ENCODE measurements around the gene DGCR6L. TPM values are rescaled to one million over a fixed set of nuclear protein-coding genes. Genes with fewer than 3 reads are reported as not detected.
"Not testable (repeated sequence)": the region's sequence is repeated elsewhere in the genome, so short reads cannot be mapped to it uniquely, and the experiment has no call there.

The DGCR6L gene
- total RNA-seq, 2 experiments from 2014 or later, result 40.4 to 41.2 TPM

DNA sequence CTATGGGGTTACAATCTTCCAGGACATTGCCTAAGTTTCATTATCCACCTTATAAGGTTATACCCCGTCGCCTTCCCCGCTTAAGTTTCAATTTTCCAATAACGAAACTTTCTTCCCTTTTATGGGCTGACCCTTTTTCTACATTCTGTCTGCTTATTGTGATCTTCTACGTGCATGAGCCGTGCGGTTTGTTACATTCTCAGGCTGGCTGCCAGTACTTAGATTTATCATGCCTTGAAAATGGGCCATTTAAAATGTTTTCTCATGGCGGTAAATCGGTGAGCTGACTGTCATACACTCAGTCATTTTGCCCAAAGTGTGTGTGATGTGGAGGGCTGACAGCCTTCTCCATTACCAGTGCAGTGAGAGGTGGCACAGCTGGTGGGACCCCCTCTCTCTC, 23.3 kb downstream of the DGCR6L start:
- ChIA-PET CTCF (no interaction called here), POLR2A (no interaction called here)

DNA sequence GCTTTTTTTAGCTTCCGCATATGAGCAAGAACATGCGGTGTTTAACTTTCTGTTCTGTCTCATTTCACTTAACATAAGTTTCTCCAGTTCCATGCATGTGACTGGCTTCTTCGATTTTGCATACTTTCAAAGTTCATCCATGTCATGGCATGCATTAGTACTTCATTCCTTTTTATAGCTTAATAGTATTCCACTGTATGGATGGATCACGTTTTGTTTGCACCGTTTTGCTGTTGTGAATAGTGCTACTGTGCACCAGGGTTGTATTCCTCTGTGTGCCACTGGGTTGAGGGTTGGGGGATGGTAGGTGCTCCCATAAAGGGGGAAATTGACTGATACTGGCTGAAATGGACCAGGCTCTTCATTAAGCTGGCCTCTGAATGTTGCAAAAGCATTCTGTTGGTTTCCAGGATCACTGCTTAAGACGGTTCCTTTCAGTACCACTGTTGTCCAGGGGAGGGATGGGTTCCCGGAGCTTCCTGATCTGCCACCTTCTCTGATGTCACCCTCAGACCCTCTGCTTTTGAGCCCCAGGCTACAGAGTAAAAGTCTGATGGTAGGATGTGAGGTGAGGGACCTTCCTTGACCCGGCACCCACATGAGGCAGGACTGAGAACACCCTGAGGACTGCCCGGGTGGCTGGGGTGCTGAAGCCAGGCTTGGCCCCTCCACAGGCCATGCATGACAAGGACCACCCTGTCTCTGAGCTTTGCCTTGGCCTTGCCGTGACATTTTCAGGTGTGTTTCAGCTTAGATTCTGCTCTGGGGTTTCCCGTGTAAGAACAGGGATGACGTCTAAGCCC, 24.4 kb downstream of the DGCR6L start:
- CTCF ChIA-PET, result interaction anchor here (1.1 to 1.5 kb wide), 2 partner anchors 99 to 139 kb away, joined by 3 to 5 read pairs; partner anchors contain the start of gene ZNF74
- POLR2A ChIA-PET, result no interaction called here

DNA sequence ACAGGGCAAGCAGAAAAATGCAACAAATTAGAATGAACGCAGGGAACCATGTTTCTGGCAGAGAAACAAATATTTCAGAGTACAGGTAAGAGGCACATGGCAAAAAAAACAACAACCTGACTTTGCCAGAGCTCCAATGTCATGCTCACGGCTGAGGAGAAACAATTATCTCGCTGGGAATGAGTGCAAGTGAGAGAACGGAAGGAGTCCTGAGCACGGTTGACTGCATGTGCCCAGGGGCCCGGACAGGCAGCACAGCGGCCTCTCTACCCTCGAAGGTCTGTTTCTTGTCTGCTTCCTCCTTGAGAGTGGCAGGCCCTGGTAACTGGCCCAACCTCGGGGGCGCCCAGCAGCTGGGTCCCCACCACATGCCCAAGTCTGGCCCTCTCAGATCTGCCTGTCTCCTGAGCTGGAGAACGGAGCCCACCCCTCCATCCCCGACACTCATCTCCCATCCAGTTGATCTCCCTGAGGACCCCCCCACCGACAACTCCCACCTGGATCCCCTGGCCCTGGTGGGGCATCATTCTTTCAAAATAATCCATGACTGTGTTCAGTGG, 27.1 kb downstream of the DGCR6L start:
- POLR2A ChIA-PET, result no interaction called here
- CTCF ChIA-PET, result no interaction called here

DNA sequence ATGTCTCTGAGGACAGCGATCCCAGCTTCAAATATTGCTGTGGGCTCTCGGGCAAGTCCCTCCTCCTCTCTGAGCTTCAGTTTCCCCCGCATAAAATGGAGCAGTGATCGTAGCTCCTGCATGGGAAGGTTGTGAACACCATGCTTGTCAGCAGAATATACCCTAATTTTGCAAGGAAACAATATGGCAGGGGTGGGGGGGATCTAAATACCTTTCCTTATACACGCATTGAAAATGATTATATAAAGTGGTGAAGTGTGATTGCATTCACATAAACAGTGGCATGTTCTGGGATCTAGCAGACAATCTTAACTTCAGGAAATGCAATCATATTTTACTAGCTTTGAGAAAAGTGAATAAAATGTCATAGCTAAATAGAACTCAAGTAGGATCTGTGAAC, 27.8 kb downstream of the DGCR6L start:
- POLR2A ChIA-PET, result interaction anchor here (0.7 kb wide), 1 partner anchor 289 kb away, joined by 4 read pairs; no protein-coding TSS in a partner anchor
- CTCF ChIA-PET, result interaction anchor here (1.0 to 2.7 kb wide), 2 partner anchors 116 to 135 kb away, joined by 3 to 8 read pairs; no protein-coding TSS in a partner anchor

DNA sequence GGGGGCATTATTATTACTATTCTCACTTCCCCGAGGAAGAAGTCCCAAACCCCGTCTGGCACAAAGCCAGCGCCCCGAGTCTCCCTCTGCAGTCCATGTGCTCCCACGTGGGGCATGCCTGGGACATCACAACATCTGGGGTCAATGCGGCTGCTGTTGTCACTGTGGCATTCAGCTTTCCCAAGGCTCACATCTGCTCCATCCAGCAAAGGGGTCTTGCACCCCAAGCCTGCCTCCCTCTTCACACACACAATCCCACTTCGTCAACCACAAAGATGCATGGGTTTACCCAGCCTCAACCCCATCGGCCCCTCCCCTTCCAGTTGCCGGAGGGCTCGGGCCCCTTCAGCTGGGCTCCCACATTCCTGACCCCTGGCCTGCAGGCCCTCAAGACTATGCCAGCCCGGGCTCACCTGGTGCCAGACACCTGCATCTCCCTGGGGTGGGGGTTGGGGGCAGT, 28.2 kb downstream of the DGCR6L start:
- POLR2A ChIA-PET, result interaction anchor here (0.7 kb wide), 1 partner anchor 289 kb away, joined by 4 read pairs; no protein-coding TSS in a partner anchor
- CTCF ChIA-PET, result interaction anchor here (1.0 to 2.7 kb wide), 2 partner anchors 116 to 135 kb away, joined by 3 to 8 read pairs; no protein-coding TSS in a partner anchor

DNA sequence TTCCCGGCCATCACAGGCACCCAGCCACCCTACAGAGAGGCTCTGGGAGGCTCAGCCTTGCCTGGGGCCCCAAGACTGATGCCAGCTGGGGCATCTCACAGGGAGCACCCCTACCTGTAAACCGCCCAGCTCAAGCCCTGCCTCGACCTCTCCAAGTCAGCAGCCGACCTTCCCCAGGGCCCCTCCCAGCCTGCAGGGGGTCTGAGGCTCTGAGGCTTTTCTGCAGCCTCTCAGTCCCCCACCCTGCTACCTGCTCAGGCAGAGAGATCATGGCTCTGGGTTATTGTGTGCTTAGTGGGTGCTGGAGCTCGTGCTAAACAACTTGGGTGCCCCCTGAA, 28.6 kb downstream of the DGCR6L start:
- POLR2A ChIA-PET, result no interaction called here
- CTCF ChIA-PET, result interaction anchor here (1.0 to 2.7 kb wide), 2 partner anchors 115 to 134 kb away, joined by 3 to 8 read pairs; no protein-coding TSS in a partner anchor

DNA sequence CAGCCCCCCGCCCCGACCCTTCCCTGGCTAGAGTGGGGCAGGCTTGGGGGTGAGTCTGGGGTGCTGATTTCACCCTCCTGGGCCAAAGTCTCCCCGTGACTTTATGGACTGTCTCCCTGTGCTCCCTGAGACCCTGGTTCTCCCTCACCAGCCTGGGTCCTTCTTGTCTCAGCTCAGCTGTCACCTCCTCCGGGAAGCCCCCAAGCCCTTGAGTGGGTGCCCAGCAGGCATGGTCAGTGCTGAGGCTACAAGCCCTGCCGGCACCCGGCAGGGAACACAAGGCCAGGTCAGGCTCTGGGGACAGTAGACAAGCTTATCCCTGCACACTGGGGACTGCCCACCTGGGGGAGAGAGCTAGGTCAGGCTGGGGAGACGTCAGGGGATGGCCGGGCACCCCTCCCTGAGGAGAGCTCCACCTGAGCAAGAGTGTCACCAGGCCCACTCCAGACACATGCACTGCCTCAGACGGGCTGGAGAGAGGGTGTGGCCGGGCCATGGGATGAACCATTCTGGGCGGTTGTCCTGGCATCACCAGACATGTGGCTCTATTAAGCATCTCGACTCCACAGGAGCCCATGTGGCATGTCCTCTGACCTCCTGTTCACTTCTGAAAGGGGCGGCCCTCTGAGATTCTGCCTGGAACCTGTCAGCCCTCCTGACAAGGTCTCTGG, 29.1 kb downstream of the DGCR6L start:
- POLR2A ChIA-PET, result no interaction called here
- CTCF ChIA-PET, result interaction anchor here (2.7 kb wide), 1 partner anchor 134 kb away, joined by 8 read pairs; no protein-coding TSS in a partner anchor

DNA sequence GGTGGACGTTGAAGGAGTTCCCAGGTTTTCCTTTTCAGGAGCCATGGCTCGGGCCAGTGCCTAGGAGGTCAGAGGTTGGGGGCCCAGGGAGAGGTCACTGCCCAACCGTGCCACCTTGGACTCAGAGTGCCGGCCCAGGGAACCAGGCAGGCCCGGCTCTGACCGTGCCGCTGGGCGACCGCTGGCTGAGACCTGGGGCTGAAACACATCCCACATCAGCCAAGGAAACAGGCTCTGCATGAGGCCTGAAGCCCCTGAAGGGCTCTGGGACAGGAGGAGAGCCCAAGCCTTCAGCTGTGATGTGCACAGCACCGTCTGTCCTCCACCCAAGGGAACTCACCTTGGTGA, 29.8 kb downstream of the DGCR6L start:
- POLR2A ChIA-PET, result no interaction called here
- CTCF ChIA-PET, result interaction anchor here (2.7 kb wide), 1 partner anchor 133 kb away, joined by 8 read pairs; no protein-coding TSS in a partner anchor

DNA sequence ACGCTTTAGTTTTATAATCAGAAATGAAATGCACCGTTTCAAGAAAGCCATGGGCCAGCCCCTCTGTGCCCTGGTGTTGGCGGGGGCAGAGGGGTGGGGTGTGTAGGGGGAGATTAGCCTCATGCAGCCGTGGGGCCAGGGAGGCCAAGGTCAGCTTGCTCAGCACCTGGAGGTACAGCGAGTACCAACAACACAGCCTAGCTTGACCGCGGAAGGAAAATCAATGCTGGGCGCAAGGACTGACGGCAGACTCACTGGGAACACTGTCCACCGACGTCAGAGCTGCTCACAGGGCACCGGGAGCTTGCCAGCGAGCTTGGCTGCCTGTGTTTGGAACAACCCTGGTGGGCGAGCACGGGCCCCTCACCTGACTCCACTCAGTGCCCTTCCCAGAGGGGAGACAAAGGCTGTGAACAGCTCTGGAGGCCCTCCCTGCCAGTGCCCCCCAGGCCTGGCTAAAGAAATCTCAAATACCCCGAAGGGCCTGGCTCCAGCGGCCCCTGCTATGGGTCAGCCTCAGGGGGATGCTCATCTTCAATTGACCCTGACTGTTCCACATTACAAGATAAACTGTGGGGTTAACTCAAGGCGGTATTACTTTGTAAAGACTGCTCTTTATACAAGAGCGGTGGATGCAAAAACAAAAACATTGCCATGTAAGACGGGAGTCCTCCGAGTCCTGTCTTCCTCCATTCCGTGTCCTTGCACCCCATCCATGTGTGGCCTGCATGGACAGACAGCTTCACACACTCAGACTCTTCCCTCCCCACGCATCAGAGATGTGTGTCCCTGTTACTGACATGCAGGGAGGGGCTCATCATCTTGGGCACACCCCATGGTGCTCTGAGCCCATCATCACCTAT, 30.4 kb downstream of the DGCR6L start:
- POLR2A ChIA-PET, result not testable (repeated sequence)
- CTCF ChIA-PET, result interaction anchor here (2.7 kb wide), 1 partner anchor 132 kb away, joined by 8 read pairs; no protein-coding TSS in a partner anchor

DNA sequence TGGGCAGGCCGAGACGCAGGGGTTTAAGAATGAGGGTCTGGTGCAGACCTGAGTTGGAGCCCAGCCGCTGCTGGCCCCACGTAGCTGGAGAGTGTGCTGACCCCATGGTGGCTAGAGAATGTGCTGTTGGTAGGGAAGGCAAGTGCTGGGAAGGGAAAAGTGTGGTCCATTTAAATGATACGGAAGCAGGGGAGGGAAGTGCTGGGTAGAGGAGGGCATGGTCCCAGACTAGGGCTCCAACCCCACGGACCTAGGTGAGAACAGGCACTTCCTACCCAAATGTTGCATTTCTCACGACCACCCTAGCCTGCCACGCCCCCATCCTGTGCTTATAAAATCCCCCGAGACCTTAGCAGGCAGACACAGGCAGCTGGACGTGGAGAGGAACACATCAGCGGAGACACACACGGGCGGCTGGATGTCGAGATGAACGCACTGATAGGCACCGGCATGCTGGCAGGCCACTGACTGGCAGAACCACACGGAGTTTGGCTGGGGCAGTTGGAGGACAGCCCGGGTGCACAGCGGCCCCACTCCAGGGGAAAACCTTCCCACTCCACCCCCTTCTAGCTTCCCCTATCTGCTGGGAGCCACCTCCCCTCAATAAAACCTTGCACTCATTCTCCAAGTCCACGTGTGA, 33.0 kb downstream of the DGCR6L start:
- POLR2A ChIA-PET, CTCF ChIA-PET: not testable (repeated sequence)

DNA sequence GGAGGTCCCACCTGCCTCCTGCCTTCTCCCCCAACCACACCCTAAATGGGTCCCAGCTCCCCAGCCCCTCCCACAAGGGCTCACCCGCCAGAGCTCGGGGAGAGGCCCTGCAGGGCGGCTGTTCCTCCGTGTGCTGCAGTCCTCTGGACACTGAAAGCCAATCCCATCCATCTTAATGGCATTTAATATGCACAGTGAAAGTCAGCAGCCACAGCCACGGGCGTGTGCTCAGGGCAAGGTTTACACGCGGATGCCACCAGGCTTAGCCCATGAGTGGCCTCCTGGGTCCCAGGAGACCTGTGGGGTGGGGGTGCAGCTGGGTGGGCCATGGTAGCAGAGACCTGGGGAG, 33.6 kb downstream of the DGCR6L start:
- POLR2A ChIA-PET, result not testable (repeated sequence)
- CTCF ChIA-PET, result interaction anchor here (0.7 kb wide), 1 partner anchor 129 kb away, joined by 4 read pairs; no protein-coding TSS in a partner anchor

DNA sequence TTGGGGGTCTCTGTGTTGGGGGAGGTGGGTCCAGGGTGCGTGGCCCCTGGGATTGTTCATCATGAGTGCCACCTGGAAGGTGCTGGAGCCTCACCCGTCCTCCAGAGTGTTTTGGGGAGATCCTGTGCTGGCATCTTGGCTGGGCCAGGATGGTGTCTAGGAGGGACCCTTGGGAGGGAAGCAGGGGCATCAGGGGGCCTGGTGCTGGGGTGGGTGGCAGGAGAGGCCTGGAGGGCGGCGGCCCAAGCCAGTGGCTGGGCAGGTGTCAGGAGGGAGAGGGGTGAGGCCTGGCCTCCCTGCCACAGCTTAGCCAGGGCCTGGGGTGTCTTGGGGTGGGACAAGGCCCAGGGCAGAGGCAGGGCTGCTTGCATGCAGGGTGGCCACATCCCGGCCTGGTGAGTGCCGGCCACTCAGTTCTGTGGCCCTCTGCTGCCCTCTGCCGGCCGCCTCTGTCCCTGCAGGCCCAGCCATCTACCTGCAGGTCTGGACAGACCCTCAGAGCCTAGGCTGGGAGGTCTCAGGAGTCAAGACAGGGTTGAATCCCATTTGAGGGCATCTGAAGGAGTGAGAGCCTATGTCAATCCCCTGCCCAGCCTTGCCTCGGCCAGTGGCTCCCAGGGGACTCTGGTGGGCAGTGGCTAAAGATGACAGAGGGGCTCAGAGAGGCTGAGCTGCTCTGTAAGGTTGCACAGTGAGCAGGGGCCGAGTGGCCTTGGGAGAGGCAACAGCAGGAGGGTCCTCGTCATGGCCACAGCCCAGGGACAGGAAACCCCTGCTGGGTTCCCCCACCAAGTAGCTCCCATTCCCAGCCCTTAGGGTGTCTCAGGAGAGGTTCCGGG, 34.2 kb downstream of the DGCR6L start:
- CTCF ChIA-PET, result interaction anchor here (0.5 to 3.2 kb wide), 5 partner anchors 9 to 176 kb away, joined by 3 to 21 read pairs (median 4); no protein-coding TSS in a partner anchor
- POLR2A ChIA-PET, result not testable (repeated sequence)

DNA sequence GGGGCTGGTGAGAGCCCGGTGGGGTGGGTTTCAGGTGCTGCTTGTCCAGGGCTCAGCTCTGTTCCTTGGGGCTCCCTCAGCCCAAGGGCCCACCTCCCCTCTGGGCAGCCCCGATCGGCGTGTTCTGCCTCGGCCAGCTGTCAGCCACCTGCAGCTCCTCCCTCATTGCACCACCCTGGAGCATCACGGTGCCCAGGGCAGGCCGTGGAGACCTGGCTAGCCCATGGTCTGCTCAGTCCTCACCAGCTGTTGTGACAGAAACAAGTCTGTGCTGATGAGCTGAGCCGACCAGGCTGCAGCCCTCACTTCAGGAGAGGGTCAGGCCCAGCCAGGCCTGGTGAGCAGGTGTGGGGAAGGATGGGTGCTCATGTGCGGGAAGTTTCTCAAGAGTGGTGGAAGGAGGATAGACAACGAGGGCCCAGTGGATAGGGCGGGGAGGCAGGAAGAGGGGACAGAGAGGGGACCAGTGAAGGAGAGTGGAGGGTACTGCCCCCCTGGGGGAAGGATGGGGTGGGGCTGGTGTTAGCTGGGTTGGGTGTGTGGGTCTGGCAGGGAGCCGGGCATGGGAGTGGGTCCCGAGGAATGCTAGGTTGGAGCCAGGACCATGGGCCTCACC, 35.3 kb downstream of the DGCR6L start:
- ChIA-PET CTCF (interaction anchor here (0.6 to 3.2 kb wide), 4 partner anchors 26 to 216 kb away, joined by 3 to 21 read pairs (median 4); no protein-coding TSS in a partner anchor), POLR2A (no interaction called here)

DNA sequence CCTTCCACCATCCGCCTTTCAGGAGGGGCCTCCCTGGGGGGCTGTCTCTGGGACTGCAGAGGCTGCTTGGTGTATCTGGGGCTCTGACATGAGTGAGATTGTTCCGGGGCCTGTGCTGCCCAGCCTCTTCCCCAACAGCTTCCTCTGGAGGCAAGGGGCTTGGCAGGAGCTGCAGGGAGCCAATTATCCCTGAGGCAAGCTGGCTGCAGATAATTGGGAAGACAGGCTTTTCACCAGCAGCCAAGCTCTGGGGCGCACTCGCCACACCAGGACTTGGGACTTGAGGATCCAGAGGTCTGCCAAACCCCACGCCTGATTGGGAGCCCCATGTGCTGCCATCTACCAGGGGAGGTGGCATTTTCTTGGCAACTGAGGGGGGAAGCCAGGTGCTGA, 36.2 kb downstream of the DGCR6L start:
- CTCF ChIA-PET, result interaction anchor here (0.9 to 3.2 kb wide), 4 partner anchors 25 to 127 kb away, joined by 3 to 21 read pairs (median 3); no protein-coding TSS in a partner anchor
- POLR2A ChIA-PET, result no interaction called here

DNA sequence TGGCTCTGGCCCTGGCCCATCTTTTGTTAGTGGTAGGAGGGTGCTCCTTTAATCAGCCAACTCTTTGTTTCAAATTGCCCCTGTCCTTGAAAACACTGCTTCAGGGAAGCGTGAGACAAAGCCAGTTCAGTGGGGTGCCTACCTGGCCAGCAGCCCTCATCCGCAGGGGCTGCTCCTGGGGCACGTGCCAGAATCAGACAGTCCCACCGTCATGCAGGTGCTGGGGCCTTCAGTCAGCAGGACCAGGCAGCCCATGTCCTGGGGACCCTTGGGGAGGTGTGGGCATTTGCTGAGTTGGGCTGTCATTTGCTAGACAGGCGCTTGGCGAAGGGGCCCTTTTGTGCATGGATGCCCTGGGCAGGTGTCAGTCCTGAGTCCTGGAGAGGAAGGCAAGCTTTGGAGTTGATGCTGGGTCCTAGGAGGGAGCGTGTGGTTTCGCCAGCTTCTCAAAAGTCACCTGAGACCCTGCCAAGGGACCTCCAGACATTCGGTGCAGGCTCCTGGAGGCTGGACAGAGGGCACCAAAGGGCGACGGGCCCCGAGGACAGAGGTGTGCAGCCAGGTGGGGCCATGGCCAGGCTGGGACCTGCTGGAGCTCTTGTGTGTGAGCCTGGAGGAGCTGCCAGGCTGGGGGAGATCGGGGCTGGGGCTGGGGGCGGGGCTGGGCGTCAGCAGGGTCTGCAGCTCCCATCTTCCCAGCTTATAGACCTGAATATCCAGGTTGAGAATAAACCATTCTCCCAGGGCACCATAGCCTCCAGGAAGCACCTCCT, 36.8 kb downstream of the DGCR6L start:
- ChIA-PET CTCF (interaction anchor here (0.9 to 3.2 kb wide), 3 partner anchors 35 to 126 kb away, joined by 3 to 21 read pairs (median 3); no protein-coding TSS in a partner anchor), POLR2A (no interaction called here)

DNA sequence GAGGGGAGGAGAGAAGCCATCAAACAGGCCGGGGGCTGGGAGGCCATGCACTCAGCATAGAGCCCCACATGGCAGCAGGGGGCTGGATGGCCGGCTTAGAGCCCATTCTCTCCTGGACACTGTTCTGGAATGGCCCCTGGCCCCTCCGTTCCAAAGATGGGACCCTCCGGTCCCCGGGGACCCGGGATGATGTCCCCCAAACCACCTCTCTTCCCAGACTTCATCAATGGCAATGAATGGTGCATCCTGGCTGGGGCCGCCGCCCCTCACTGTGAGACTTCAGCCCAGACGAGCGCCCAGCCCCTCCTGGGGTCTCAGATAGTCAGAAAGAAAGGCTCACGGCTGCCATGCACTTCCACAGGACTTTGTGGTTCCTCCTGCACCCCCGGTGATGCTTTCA, 38.0 kb downstream of the DGCR6L start:
- CTCF ChIA-PET, result interaction anchor here (1.6 kb wide), 1 partner anchor 36 kb away, joined by 3 read pairs; no protein-coding TSS in a partner anchor

DNA sequence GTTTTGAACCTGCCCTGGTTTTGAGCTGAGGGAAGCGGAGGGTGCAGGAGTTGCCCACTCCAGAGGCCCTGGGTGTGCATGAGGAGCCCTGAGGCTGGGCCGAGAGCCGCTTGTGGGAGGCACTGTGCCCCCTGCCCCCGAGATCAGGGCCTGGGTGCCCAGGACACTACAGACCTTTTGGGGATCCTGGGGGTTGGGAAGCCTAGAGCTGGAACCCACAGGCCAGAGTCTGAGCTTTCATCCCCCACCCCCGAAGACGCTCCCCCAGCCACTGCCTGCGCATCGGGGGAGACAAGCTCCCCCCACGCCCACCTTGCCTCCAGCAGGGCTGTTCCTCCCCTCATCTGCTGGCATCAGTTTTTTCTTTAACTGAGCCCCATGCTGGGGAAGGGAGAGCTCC, 38.4 kb downstream of the DGCR6L start:
- POLR2A ChIA-PET, CTCF ChIA-PET: not testable (repeated sequence)

More for the DNA sequence above, 38.0 kb downstream of the DGCR6L start:
- POLR2A ChIA-PET, result no interaction called here

All from activated CD8-positive, alpha-beta memory T cell treated with anti-CD3 and anti-CD28 coated beads for 36 hours (primary cell).